WTC11 (cell line): ENCODE results near the gene OR2H2. TPM values are rescaled to one million over a fixed set of nuclear protein-coding genes. Genes with fewer than 3 reads are reported as not detected.
A peak's percentile ranks its signal among the peaks of the same experiment; 100 is the strongest.

Experiments
- ATAC-seq: fragments of 200-7000 bp; cut with Tn5 transposase; 2 replicates; pipeline ENCODE4 v1.10.0; 2021; ENCODE audit warnings: mild to moderate bottlenecking, moderate library complexity
- CTCF ChIA-PET: fragments of 300-600 bp; sonication (Branson Sonifier 250); formaldehyde crosslinking; loops from one replicate; lab custom pipeline; 2021; ENCODE audit warnings: antibody characterized with exemption; lab: Charles Lee
- POLR2A ChIA-PET: fragments of 350-600 bp; sonication (Branson Sonifier 250); formaldehyde crosslinking; loops from one replicate; lab custom pipeline; 2021; ENCODE audit warnings: antibody characterized with exemption; lab: Charles Lee
- DNase-seq: peaks from one replicate; pipeline ENCODE4 v3.0.0; 2021; ENCODE audit warnings: low spot score
- H3K27ac Mint-ChIP-seq: 2 replicates; pipeline ENCODE4 v1.8.0; 2021; ENCODE audit warnings: mixed read lengths
- H3K27me3 Mint-ChIP-seq: 2 replicates; pipeline ENCODE4 v1.8.0; 2021; ENCODE audit warnings: low read depth, mild to moderate bottlenecking, moderate library complexity, mixed read lengths
- H3K36me3 Mint-ChIP-seq: 2 replicates; pipeline ENCODE4 v1.8.0; 2021; ENCODE audit warnings: mixed read lengths
- H3K4me1 Mint-ChIP-seq: 2 replicates; pipeline ENCODE4 v1.8.0; 2022; ENCODE audit warnings: mixed read lengths
- H3K4me3 Mint-ChIP-seq: 2 replicates; pipeline ENCODE4 v1.8.0; 2021; ENCODE audit warnings: mild to moderate bottlenecking, moderate library complexity, mixed read lengths
- H3K9me3 Mint-ChIP-seq: 2 replicates; pipeline ENCODE4 v1.8.0; 2021; ENCODE audit warnings: mixed read lengths
- CBFB ChIP-seq: sonication (generic); formaldehyde crosslinking; IDR thresholded peaks from 2 replicates; pipeline ENCODE4 v1.8.1; 2022; ENCODE audit warnings: mild to moderate bottlenecking, low read depth, missing genetic modification reagents
- CREB1 ChIP-seq: sonication (generic); formaldehyde crosslinking; IDR thresholded peaks from 2 replicates; pipeline ENCODE4 v1.8.0; 2023; ENCODE audit warnings: mild to moderate bottlenecking, missing genetic modification reagents
- ESRRA ChIP-seq: sonication (generic); formaldehyde crosslinking; IDR thresholded peaks from 2 replicates; pipeline ENCODE4 v1.8.1; 2022; ENCODE audit warnings: mild to moderate bottlenecking, missing genetic modification reagents, borderline replicate concordance
- FOXJ3 ChIP-seq: sonication (generic); formaldehyde crosslinking; IDR thresholded peaks from 2 replicates; pipeline ENCODE4 v1.9.0; 2021; ENCODE audit warnings: missing genetic modification reagents, mild to moderate bottlenecking, borderline replicate concordance
- FOXK1 ChIP-seq: sonication (generic); formaldehyde crosslinking; IDR thresholded peaks from 2 replicates; pipeline ENCODE4 v1.8.0; 2022; ENCODE audit warnings: mild to moderate bottlenecking, moderate library complexity, missing genetic modification reagents
- MXD4 ChIP-seq: fragments of 250-450 bp; sonication (Bioruptor Pico); IDR thresholded peaks from 2 replicates; pipeline ENCODE4 v1.8.0; 2021; ENCODE audit warnings: mild to moderate bottlenecking, moderate library complexity, borderline replicate concordance
- NR2C2 ChIP-seq: sonication (generic); formaldehyde crosslinking; IDR thresholded peaks from 2 replicates; pipeline ENCODE4 v1.8.0; 2022; ENCODE audit warnings: mild to moderate bottlenecking, missing genetic modification reagents
- RELA ChIP-seq: sonication (generic); formaldehyde crosslinking; IDR thresholded peaks from 2 replicates; pipeline ENCODE4 v1.8.1; 2022; ENCODE audit warnings: missing genetic modification reagents, mild to moderate bottlenecking, borderline replicate concordance
- TP53 ChIP-seq: sonication (generic); formaldehyde crosslinking; IDR thresholded peaks from 2 replicates; pipeline ENCODE4 v1.8.1; 2023; ENCODE audit warnings: mild to moderate bottlenecking, missing genetic modification reagents
- ZNF121 ChIP-seq: sonication (generic); formaldehyde crosslinking; IDR thresholded peaks from 2 replicates; pipeline ENCODE4 v1.8.0; 2023; ENCODE audit warnings: missing genetic modification reagents
- ZNF138 ChIP-seq: sonication (generic); formaldehyde crosslinking; conservative IDR thresholded peaks from 2 replicates; pipeline ENCODE4 v1.8.1; 2022; ENCODE audit warnings: mild to moderate bottlenecking, moderate library complexity, missing genetic modification reagents
- ZNF423 ChIP-seq: fragments of 250-450 bp; sonication (Bioruptor Pico); IDR thresholded peaks from 2 replicates; pipeline ENCODE4 v2.1.2; 2022; ENCODE audit warnings: mild to moderate bottlenecking, moderate library complexity
- total RNA-seq: library from RNA; stranded (reverse); gene quantifications from 3 replicates; pipeline ENCODE4 v1.2.3, GENCODE V29; 2021
- TF ChIP-seq, protein P1 (sequence below): fragments of 200-600 bp; IDR thresholded peaks from 2 replicates; pipeline ENCODE4 v1.8.0; 2022; ENCODE audit warnings: antibody characterized with exemption
- TF ChIP-seq, protein P2 (sequence below): sonication (generic); formaldehyde crosslinking; IDR thresholded peaks from 2 replicates; pipeline ENCODE4 v1.8.1; 2023; ENCODE audit warnings: mild to moderate bottlenecking, missing genetic modification reagents, moderate library complexity
- TF ChIP-seq, protein P3 (sequence below): fragments of 250-450 bp; sonication (Bioruptor Pico); IDR thresholded peaks from 2 replicates; pipeline ENCODE4 v1.8.0; 2021; ENCODE audit warnings: mild to moderate bottlenecking
- TF ChIP-seq, protein P4 (sequence below): sonication (generic); formaldehyde crosslinking; IDR thresholded peaks from 2 replicates; pipeline ENCODE4 v1.8.1; 2022; ENCODE audit warnings: mild to moderate bottlenecking, moderate library complexity, missing genetic modification reagents
- TF ChIP-seq, protein P5 (sequence below): sonication (generic); formaldehyde crosslinking; IDR thresholded peaks from 2 replicates; pipeline ENCODE4 v1.8.1; 2022; ENCODE audit warnings: mild to moderate bottlenecking, missing genetic modification reagents, moderate library complexity, borderline replicate concordance
- TF ChIP-seq, protein P6 (sequence below): sonication (generic); formaldehyde crosslinking; IDR thresholded peaks from 2 replicates; pipeline ENCODE4 v1.8.1; 2023; ENCODE audit warnings: mild to moderate bottlenecking, moderate library complexity, missing genetic modification reagents

Gene OR2H2
- total RNA-seq, 1 experiment from 2014 or later, result not detected

DNA sequence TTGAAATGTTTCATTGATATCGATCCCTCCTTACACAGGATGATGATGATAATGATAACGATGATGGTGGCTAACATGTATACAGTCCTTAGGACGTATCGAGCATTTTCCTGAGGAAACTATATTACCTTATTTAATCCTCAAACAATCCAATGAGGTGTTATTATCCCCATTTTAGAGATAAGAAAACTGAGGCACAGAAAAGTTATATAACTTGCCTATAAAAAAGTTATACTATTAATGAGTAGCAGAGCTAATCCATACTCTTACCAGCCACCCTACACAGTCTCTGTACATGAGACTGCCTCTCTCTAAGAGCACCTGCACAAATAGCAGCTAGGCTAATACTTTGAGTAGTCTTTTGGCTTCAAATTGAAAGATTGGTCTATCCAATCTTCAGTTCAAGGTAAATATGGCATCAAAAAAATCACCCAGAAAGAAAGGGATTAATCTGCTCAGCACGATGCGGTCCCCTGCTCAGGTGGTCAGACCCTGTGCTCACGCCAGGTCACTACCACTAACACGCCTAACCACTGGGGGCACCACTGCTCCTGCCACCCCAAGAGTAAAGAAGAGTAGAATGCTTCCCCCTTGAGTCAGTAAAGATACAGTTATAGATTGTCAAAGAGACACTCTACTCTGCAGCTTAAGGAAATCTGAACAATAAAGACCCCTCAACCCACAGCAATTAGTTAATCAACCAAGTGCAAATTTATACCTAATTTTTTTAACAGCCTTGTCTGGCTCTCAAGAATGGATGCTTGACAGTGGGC, 33.0 kb downstream of the OR2H2 start:
- Mint-ChIP-seq H3K4me1 (peaks cover 22% of the 10 kb centered on the region), H3K27ac (no peak overlapping the region; the same call in 1 of the 2 replicates), H3K36me3 (peaks cover 85% of the 10 kb centered on the region), H3K9me3 (no peaks in the 10 kb centered on the region), H3K4me3 (no peak overlapping the region), H3K27me3 (no peaks in the 10 kb centered on the region)
- ChIA-PET CTCF (interaction anchor here (0.7 to 1.9 kb wide), 9 partner anchors 9 to 242 kb away, joined by 3 to 10 read pairs (median 4); no protein-coding TSS in a partner anchor), POLR2A (no interaction called here)
- TF ChIP-seq TP53 (CRISPR knock-in tag), result no peak
- TF ChIP-seq, protein P1, sequence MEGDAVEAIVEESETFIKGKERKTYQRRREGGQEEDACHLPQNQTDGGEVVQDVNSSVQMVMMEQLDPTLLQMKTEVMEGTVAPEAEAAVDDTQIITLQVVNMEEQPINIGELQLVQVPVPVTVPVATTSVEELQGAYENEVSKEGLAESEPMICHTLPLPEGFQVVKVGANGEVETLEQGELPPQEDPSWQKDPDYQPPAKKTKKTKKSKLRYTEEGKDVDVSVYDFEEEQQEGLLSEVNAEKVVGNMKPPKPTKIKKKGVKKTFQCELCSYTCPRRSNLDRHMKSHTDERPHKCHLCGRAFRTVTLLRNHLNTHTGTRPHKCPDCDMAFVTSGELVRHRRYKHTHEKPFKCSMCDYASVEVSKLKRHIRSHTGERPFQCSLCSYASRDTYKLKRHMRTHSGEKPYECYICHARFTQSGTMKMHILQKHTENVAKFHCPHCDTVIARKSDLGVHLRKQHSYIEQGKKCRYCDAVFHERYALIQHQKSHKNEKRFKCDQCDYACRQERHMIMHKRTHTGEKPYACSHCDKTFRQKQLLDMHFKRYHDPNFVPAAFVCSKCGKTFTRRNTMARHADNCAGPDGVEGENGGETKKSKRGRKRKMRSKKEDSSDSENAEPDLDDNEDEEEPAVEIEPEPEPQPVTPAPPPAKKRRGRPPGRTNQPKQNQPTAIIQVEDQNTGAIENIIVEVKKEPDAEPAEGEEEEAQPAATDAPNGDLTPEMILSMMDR, result peak; percentile 23; the same call in 1 of the 2 replicates
- DNase-seq (peak; percentile 65), ATAC-seq (peak; percentile 96)

DNA sequence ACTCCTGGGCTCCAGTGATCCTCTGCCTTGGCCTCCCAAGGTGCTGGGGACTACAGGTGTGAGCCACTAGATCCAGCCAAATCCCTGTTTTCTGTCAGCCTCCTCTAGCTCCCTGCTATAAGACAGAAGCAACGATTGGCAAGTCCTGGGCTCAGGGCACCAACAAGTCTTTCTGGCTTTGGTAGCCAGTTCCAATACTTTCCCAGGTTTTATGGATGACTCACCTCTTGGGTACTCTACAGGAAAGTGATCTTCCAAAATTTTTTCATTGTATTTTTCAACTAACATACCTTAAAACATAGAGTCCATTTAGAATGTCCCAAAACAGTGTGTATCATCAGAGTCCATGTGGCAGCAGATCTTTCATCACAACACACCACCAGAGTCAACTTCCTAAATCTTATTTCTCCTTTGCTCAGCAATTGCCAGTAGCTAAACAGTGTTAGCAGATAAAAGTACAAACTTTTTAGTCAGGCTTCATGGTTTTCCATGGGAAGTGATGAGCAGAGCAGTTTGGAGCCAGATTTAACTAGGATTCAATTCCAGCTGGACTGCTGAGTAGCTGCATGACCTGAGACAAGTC, 34.7 kb downstream of the OR2H2 start:
- peak; percentile 47; the same call in 1 of the 2 replicates for TF ChIP-seq ZNF121 (CRISPR knock-in tag)
- no peak for TF ChIP-seq NR2C2 (CRISPR knock-in tag)
- TF ChIP-seq, all 79 proteins: peak for 1
- Mint-ChIP-seq H3K4me1 (peaks cover 39% of the 10 kb centered on the region), H3K36me3 (peaks cover 81% of the 10 kb centered on the region), H3K9me3 (no peaks in the 10 kb centered on the region), H3K27me3 (no peaks in the 10 kb centered on the region), H3K4me3 (no peak overlapping the region), H3K27ac (peak overlapping the region; percentile 45; the same call in 1 of the 2 replicates)
- ATAC-seq (no peak), DNase-seq (no peak)
- CTCF ChIA-PET, result interaction anchor here (0.9 to 1.6 kb wide), 2 partner anchors 16 to 34 kb away, joined by 4 to 7 read pairs; no protein-coding TSS in a partner anchor
- POLR2A ChIA-PET, result no interaction called here

DNA sequence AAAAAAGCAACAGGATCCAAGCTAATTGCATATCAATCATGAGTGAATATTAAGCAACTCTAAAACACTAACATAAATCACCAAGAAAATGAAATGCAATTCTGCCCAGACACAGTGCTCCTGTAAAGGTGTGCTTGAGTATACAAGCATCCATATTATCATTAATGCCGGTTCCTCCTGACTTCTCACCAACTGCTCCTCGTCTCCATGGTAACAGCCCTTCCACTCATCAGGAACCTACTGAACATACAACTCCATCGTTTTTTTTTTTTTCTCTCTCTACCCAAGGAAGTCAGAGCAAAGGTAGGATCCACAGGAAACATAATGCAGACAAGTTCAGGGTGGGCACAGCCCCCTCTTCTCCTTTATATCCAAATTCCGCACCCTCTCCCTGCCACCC, 35.7 kb downstream of the OR2H2 start:
- Mint-ChIP-seq H3K27me3 (no peaks in the 10 kb centered on the region), H3K4me3 (no peak overlapping the region), H3K9me3 (no peaks in the 10 kb centered on the region), H3K36me3 (peaks cover 74% of the 10 kb centered on the region), H3K4me1 (peaks cover 48% of the 10 kb centered on the region), H3K27ac (peak overlapping the region; percentile 37)
- DNase-seq (no peak), ATAC-seq (no peak)
- CTCF ChIA-PET, result interaction anchor here (0.9 to 1.6 kb wide), 2 partner anchors 17 to 33 kb away, joined by 4 to 7 read pairs; no protein-coding TSS in a partner anchor
- POLR2A ChIA-PET, result no interaction called here
- TF ChIP-seq, protein P2, sequence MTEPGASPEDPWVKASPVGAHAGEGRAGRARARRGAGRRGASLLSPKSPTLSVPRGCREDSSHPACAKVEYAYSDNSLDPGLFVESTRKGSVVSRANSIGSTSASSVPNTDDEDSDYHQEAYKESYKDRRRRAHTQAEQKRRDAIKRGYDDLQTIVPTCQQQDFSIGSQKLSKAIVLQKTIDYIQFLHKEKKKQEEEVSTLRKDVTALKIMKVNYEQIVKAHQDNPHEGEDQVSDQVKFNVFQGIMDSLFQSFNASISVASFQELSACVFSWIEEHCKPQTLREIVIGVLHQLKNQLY (CRISPR knock-in tag), result no peak
- no peak for TF ChIP-seq CREB1 (CRISPR knock-in tag)
- TF ChIP-seq MXD4 (CRISPR knock-in tag), result no peak
- TF ChIP-seq ZNF121 (CRISPR knock-in tag), result no peak
- TF ChIP-seq, protein P3, sequence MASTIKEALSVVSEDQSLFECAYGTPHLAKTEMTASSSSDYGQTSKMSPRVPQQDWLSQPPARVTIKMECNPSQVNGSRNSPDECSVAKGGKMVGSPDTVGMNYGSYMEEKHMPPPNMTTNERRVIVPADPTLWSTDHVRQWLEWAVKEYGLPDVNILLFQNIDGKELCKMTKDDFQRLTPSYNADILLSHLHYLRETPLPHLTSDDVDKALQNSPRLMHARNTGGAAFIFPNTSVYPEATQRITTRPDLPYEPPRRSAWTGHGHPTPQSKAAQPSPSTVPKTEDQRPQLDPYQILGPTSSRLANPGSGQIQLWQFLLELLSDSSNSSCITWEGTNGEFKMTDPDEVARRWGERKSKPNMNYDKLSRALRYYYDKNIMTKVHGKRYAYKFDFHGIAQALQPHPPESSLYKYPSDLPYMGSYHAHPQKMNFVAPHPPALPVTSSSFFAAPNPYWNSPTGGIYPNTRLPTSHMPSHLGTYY (CRISPR knock-in tag), result no peak

DNA sequence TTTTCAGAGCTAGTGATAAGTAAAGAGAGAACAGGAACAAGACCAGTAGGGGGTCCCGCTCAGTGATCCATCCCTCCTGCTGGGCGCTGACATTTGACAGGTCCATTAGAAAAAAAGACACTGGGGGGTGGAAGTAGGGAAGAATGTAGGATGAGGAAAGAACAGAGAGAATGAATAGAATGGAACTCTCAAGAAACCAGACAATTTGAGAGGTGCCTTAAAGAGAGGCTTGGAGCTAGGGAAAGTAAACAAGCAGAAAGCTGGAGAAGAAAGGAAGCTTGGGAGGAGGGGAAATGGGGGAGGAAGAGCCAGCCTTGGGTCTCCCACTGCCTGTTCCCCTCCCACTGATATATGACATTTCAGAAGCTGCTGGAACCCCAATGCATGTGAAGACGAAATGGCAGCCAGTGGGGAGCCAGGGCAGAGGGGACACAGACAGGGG, 39.6 kb downstream of the OR2H2 start:
- no peaks in the 10 kb centered on the region for H3K9me3 Mint-ChIP-seq
- peaks cover 46% of the 10 kb centered on the region for H3K36me3 Mint-ChIP-seq
- ATAC-seq (peak; percentile 4), DNase-seq (peak; percentile 55)
- ChIA-PET POLR2A (interaction anchor here (0.7 to 1.7 kb wide), 2 partner anchors 9 to 26 kb away, joined by 3 to 9 read pairs; partner anchors contain the start of gene GABBR1), CTCF (interaction anchor here (0.9 to 6.4 kb wide), 9 partner anchors 9 to 72 kb away, joined by 3 to 63 read pairs (median 5); partner anchors contain the start of gene GABBR1)
- no peaks in the 10 kb centered on the region for H3K27me3 Mint-ChIP-seq
- peak overlapping the region; percentile 66 for H3K27ac Mint-ChIP-seq
- H3K4me1 Mint-ChIP-seq, result peaks cover 71% of the 10 kb centered on the region
- H3K4me3 Mint-ChIP-seq, result peak overlapping the region; percentile 87
- TF ChIP-seq FOXJ3 (CRISPR knock-in tag) (0 out of 2 replicates have a peak, but pooled peaks have one; percentile 45), TP53 (CRISPR knock-in tag) (no peak), RELA (CRISPR knock-in tag) (no peak), ZNF138 (CRISPR knock-in tag) (no peak), CREB1 (CRISPR knock-in tag) (no peak), CBFB (CRISPR knock-in tag) (no peak), FOXK1 (CRISPR knock-in tag) (peak; percentile 75), ZNF423 (peak; percentile 92), ESRRA (CRISPR knock-in tag) (no peak)
- TF ChIP-seq, protein P4, sequence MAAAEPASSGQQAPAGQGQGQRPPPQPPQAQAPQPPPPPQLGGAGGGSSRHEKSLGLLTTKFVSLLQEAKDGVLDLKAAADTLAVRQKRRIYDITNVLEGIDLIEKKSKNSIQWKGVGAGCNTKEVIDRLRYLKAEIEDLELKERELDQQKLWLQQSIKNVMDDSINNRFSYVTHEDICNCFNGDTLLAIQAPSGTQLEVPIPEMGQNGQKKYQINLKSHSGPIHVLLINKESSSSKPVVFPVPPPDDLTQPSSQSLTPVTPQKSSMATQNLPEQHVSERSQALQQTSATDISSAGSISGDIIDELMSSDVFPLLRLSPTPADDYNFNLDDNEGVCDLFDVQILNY, result no peak
- TF ChIP-seq, protein P5, sequence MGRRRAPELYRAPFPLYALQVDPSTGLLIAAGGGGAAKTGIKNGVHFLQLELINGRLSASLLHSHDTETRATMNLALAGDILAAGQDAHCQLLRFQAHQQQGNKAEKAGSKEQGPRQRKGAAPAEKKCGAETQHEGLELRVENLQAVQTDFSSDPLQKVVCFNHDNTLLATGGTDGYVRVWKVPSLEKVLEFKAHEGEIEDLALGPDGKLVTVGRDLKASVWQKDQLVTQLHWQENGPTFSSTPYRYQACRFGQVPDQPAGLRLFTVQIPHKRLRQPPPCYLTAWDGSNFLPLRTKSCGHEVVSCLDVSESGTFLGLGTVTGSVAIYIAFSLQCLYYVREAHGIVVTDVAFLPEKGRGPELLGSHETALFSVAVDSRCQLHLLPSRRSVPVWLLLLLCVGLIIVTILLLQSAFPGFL, result no peak
- TF ChIP-seq, protein P6, sequence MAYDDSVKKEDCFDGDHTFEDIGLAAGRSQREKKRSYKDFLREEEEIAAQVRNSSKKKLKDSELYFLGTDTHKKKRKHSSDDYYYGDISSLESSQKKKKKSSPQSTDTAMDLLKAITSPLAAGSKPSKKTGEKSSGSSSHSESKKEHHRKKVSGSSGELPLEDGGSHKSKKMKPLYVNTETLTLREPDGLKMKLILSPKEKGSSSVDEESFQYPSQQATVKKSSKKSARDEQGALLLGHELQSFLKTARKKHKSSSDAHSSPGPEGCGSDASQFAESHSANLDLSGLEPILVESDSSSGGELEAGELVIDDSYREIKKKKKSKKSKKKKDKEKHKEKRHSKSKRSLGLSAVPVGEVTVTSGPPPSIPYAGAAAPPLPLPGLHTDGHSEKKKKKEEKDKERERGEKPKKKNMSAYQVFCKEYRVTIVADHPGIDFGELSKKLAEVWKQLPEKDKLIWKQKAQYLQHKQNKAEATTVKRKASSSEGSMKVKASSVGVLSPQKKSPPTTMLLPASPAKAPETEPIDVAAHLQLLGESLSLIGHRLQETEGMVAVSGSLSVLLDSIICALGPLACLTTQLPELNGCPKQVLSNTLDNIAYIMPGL (CRISPR knock-in tag), result no peak
